ENCODE measurements around the gene PSMB9.
"Not testable (repeated sequence)": the region's sequence is repeated elsewhere in the genome, so short reads cannot be mapped to it uniquely, and the experiment has no call there.

Gene PSMB9
- 68.6 to 129 (median 93.1) reads per million in 9 experiments for total RNA-seq

- Mint-ChIP-seq H3K36me3 (ENCODE audit: insufficient read depth) (peaks cover 88% of the 10 kb centered on the region), H3K9me3 (no peaks in the 10 kb centered on the region), H3K27me3 (no peaks in the 10 kb centered on the region), H3K4me3 (peak within 1 kb of the TSS; percentile 98 to 100), H3K4me1 (ENCODE audit: low read depth in 2 of 2) (peaks cover 63 to 74% of the 10 kb centered on the region in 2 donors), H3K27ac (peak within 1 kb of the TSS; percentile 98 to 100)
- DNase-seq (peak; percentile 89 to 91 (median 91)), ATAC-seq (replicated peaks) (peak; percentile 80)
These were observed at the start of gene PSMB9, which contains the start of gene TAP1 for GRCh38 chr6:32853541-32854375. PSMB9 (plus strand) TSS chr6:32854192; CDS start chr6:32854230, 38 bp downstream. TAP1 (minus strand) TSS chr6:32853704; CDS start chr6:32853636, 68 bp downstream.

- not testable (repeated sequence) for H3K4me3 Mint-ChIP-seq; H3K27ac Mint-ChIP-seq; H3K36me3 Mint-ChIP-seq (ENCODE audit: insufficient read depth); ATAC-seq (replicated peaks); H3K4me1 Mint-ChIP-seq (ENCODE audit: low read depth in 2 of 2); H3K9me3 Mint-ChIP-seq; DNase-seq
- H3K27me3 Mint-ChIP-seq = peaks cover 61 to 71% of the 10 kb centered on the region in 2 donors
These were observed 48.6 kb upstream of the PSMB9 start for GRCh38 chr6:32805404-32805803.

- Mint-ChIP-seq H3K27ac (no peak overlapping the region), H3K4me3 (no peak overlapping the region), H3K27me3 (peaks cover 50 to 55% of the 10 kb centered on the region in 2 donors), H3K4me1 (ENCODE audit: low read depth in 2 of 2) (peaks cover 0 to 3% of the 10 kb centered on the region in 2 donors), H3K36me3 (ENCODE audit: insufficient read depth) (peaks cover 3% of the 10 kb centered on the region), H3K9me3 (no peaks in the 10 kb centered on the region)
- DNase-seq (no peak), ATAC-seq (replicated peaks) (no peak)
These were observed 46.9 kb upstream of the PSMB9 start for GRCh38 chr6:32807020-32807580.

GRCh38 chr6:32809171-32809570, 44.8 kb upstream of the PSMB9 start:
- no peak overlapping the region for H3K4me3 Mint-ChIP-seq
- peaks cover 29 to 34% of the 10 kb centered on the region in 2 donors for H3K27me3 Mint-ChIP-seq
- H3K27ac Mint-ChIP-seq = no peak overlapping the region
- H3K36me3 Mint-ChIP-seq (ENCODE audit: insufficient read depth) = no peaks in the 10 kb centered on the region
- ATAC-seq (replicated peaks) = no peak
- peaks cover 0 to 3% of the 10 kb centered on the region in 2 donors for H3K4me1 Mint-ChIP-seq (ENCODE audit: low read depth in 2 of 2)
- H3K9me3 Mint-ChIP-seq = no peaks in the 10 kb centered on the region
- DNase-seq = no peak

GRCh38 chr6:32814145-32814544, 39.8 kb upstream of the PSMB9 start:
- ATAC-seq (replicated peaks) (no peak), DNase-seq (no peak)
- no peak overlapping the region for H3K4me3 Mint-ChIP-seq
- H3K36me3 Mint-ChIP-seq (ENCODE audit: insufficient read depth) = no peaks in the 10 kb centered on the region
- H3K9me3 Mint-ChIP-seq = no peaks in the 10 kb centered on the region
- H3K27ac Mint-ChIP-seq = no peak overlapping the region
- H3K27me3 Mint-ChIP-seq = no peaks in the 10 kb centered on the region
- peaks cover 0 to 2% of the 10 kb centered on the region in 2 donors for H3K4me1 Mint-ChIP-seq (ENCODE audit: low read depth in 2 of 2)

GRCh38 chr6:32815115-32815514, 38.9 kb upstream of the PSMB9 start:
- peak overlapping the region in 1 of 2 donors; percentile 13 for H3K27ac Mint-ChIP-seq
- H3K9me3 Mint-ChIP-seq = no peaks in the 10 kb centered on the region
- H3K4me1 Mint-ChIP-seq (ENCODE audit: low read depth in 2 of 2) = peaks cover 0 to 2% of the 10 kb centered on the region in 2 donors
- no peaks in the 10 kb centered on the region for H3K27me3 Mint-ChIP-seq
- no peak for ATAC-seq (replicated peaks)
- H3K4me3 Mint-ChIP-seq = no peak overlapping the region
- DNase-seq = no peak
- H3K36me3 Mint-ChIP-seq (ENCODE audit: insufficient read depth) = no peaks in the 10 kb centered on the region

- no peak for DNase-seq
- H3K27ac Mint-ChIP-seq = no peak overlapping the region
- ATAC-seq (replicated peaks) = no peak
- H3K4me3 Mint-ChIP-seq = no peak overlapping the region
- no peaks in the 10 kb centered on the region for H3K27me3 Mint-ChIP-seq
- H3K36me3 Mint-ChIP-seq (ENCODE audit: insufficient read depth) = no peaks in the 10 kb centered on the region
- H3K9me3 Mint-ChIP-seq = no peaks in the 10 kb centered on the region
- H3K4me1 Mint-ChIP-seq (ENCODE audit: low read depth in 2 of 2) = peaks cover 0 to 2% of the 10 kb centered on the region in 2 donors
These were observed 38.0 kb upstream of the PSMB9 start for GRCh38 chr6:32815996-32816395.

- ATAC-seq (replicated peaks) = peak; percentile 85
- H3K27ac Mint-ChIP-seq = no peak within 1 kb of the TSS
- H3K4me1 Mint-ChIP-seq (ENCODE audit: low read depth in 2 of 2) = peaks cover 0 to 2% of the 10 kb centered on the region in 2 donors
These were observed 37.2 kb upstream of the PSMB9 start, which contains the start of gene HLA-DOB for GRCh38 chr6:32816746-32817204. HLA-DOB (minus strand) TSS chr6:32817002; CDS start chr6:32816951, 51 bp downstream.

GRCh38 chr6:32818867-32819266, 35.1 kb upstream of the PSMB9 start:
- H3K36me3 Mint-ChIP-seq (ENCODE audit: insufficient read depth) = peaks cover 7% of the 10 kb centered on the region
- H3K27ac Mint-ChIP-seq = no peak overlapping the region
- peaks cover 0 to 2% of the 10 kb centered on the region in 2 donors for H3K4me1 Mint-ChIP-seq (ENCODE audit: low read depth in 2 of 2)
- H3K9me3 Mint-ChIP-seq = no peaks in the 10 kb centered on the region
- DNase-seq = no peak
- no peak for ATAC-seq (replicated peaks)
- H3K27me3 Mint-ChIP-seq = no peaks in the 10 kb centered on the region
- H3K4me3 Mint-ChIP-seq = no peak overlapping the region

More at GRCh38 chr6:32816746-32817204, 37.2 kb upstream of the PSMB9 start, which contains the start of gene HLA-DOB:
- H3K36me3 Mint-ChIP-seq (ENCODE audit: insufficient read depth) = no peaks in the 10 kb centered on the region
- DNase-seq = no peak
- H3K27me3 Mint-ChIP-seq = no peaks in the 10 kb centered on the region
- H3K4me3 Mint-ChIP-seq = peak within 1 kb of the TSS in 1 of 2 donors; percentile 33
- no peaks in the 10 kb centered on the region for H3K9me3 Mint-ChIP-seq

- Mint-ChIP-seq H3K27ac (no peak overlapping the region), H3K4me1 (ENCODE audit: low read depth in 2 of 2) (peaks cover 0 to 2% of the 10 kb centered on the region in 2 donors), H3K27me3 (no peaks in the 10 kb centered on the region), H3K9me3 (no peaks in the 10 kb centered on the region), H3K4me3 (no peak overlapping the region), H3K36me3 (ENCODE audit: insufficient read depth) (peaks cover 7% of the 10 kb centered on the region)
- DNase-seq (no peak), ATAC-seq (replicated peaks) (no peak)
These were observed 34.3 kb upstream of the PSMB9 start for GRCh38 chr6:32819729-32820128.

- ATAC-seq (replicated peaks) = no peak
- peaks cover 4 to 11% of the 10 kb centered on the region in 2 donors for H3K4me1 Mint-ChIP-seq (ENCODE audit: low read depth in 2 of 2)
- H3K27me3 Mint-ChIP-seq = no peaks in the 10 kb centered on the region
- peaks cover 37% of the 10 kb centered on the region for H3K36me3 Mint-ChIP-seq (ENCODE audit: insufficient read depth)
- peak overlapping the region in 1 of 2 donors; percentile 70 for H3K27ac Mint-ChIP-seq
- no peak for DNase-seq
- H3K4me3 Mint-ChIP-seq = no peak overlapping the region
- H3K9me3 Mint-ChIP-seq = no peaks in the 10 kb centered on the region
These were observed 28.0 kb upstream of the PSMB9 start for GRCh38 chr6:32825966-32826365.

GRCh38 chr6:32827025-32827424, 27.0 kb upstream of the PSMB9 start:
- Mint-ChIP-seq H3K4me1 (ENCODE audit: low read depth in 2 of 2) (peaks cover 4 to 12% of the 10 kb centered on the region in 2 donors), H3K27ac (peak overlapping the region in 1 of 2 donors; percentile 70), H3K9me3 (no peaks in the 10 kb centered on the region), H3K27me3 (no peaks in the 10 kb centered on the region), H3K36me3 (ENCODE audit: insufficient read depth) (peaks cover 46% of the 10 kb centered on the region), H3K4me3 (no peak overlapping the region)
- ATAC-seq (replicated peaks) (no peak), DNase-seq (no peak)

- H3K4me3 Mint-ChIP-seq = no peak overlapping the region
- ATAC-seq (replicated peaks) (no peak), DNase-seq (no peak)
- H3K4me1 Mint-ChIP-seq (ENCODE audit: low read depth in 2 of 2) = peaks cover 9 to 33% of the 10 kb centered on the region in 2 donors
- no peaks in the 10 kb centered on the region for H3K9me3 Mint-ChIP-seq
- H3K27me3 Mint-ChIP-seq = no peaks in the 10 kb centered on the region
- peak overlapping the region; percentile 12 to 41 for H3K27ac Mint-ChIP-seq
- H3K36me3 Mint-ChIP-seq (ENCODE audit: insufficient read depth) = peaks cover 60% of the 10 kb centered on the region
These were observed 24.5 kb upstream of the PSMB9 start for GRCh38 chr6:32829495-32829894.
